Measurements from ENCODE around the gene PLXDC1.
"Not testable (repeated sequence)": the region's sequence is repeated elsewhere in the genome, so short reads cannot be mapped to it uniquely, and the experiment has no call there.

- TF ChIP-seq CTCF (IDR thresholded peaks at IDR 0.05); ZFX (IDR thresholded peaks at IDR 0.05; ENCODE audit: borderline replicate concordance): not testable (repeated sequence)
These were observed 21.9 kb downstream of the PLXDC1 start for GRCh38 chr17:39129544-39129943.
